Activated T-helper 1 cell treated with anti-CD3 and anti-CD28 coated beads, Interleukin-12 subunit alpha, Interleukin-12 subunit beta, Interleukin-2, Interleukin-4 antibody, amounts not matched to agents 30 ng/mL and 10 ng/mL and 1 ng/mL, durations not matched to agents 14 hours and 24 hours and 36 hours (primary cell): Measurements from ENCODE around the gene ST3GAL3. TPM values are rescaled to one million over a fixed set of nuclear protein-coding genes. Genes with fewer than 3 reads are reported as not detected.

ENCODE experiments used
- DNase-seq: peaks from one replicate; pipeline ENCODE4 v3.0.0; 2021; ENCODE audit warnings: low spot score
- H3K27ac Mint-ChIP-seq: one replicate; pipeline ENCODE4 v1.8.0; 2021; ENCODE audit warnings: mild to moderate bottlenecking, mixed read lengths
- H3K27me3 Mint-ChIP-seq: one replicate; pipeline ENCODE4 v1.8.0; 2022; ENCODE audit warnings: mild to moderate bottlenecking, moderate library complexity, mixed read lengths; ENCODE audit not compliant: insufficient read depth
- H3K36me3 Mint-ChIP-seq: one replicate; pipeline ENCODE4 v1.8.0; 2021; ENCODE audit warnings: low read depth, mixed read lengths
- H3K4me1 Mint-ChIP-seq: one replicate; pipeline ENCODE4 v1.8.0; 2021; ENCODE audit warnings: low read depth, mixed read lengths
- H3K4me3 Mint-ChIP-seq: one replicate; pipeline ENCODE4 v1.8.0; 2021; ENCODE audit warnings: mild to moderate bottlenecking, moderate library complexity, mixed read lengths
- H3K9me3 Mint-ChIP-seq: one replicate; pipeline ENCODE4 v1.8.0; 2021; ENCODE audit warnings: mixed read lengths
- intact Hi-C: fragments of 100-400 bp; cut with micrococcal nuclease; formaldehyde crosslinking; loops from one replicate; pipeline ENCODE4 v1.15.1; 2024
- total RNA-seq: library from RNA; stranded (reverse); gene quantifications from 2 replicates; pipeline ENCODE4 v1.2.3, GENCODE V29; 2022

ST3GAL3 gene
- total RNA-seq, 1 donor from 2014 or later = 19.0 TPM

- Mint-ChIP-seq H3K4me3 (no peak overlapping the region), H3K4me1 (peaks cover 11% of the 10 kb centered on the region), H3K9me3 (peaks cover 18% of the 10 kb centered on the region), H3K27me3 (no peaks in the 10 kb centered on the region), H3K36me3 (peaks cover 7% of the 10 kb centered on the region), H3K27ac (no peak overlapping the region)
- no peak for DNase-seq
- intact Hi-C loops = no loop called here
These were observed 97.2 kb downstream of the ST3GAL3 start for GRCh38 chr1:43804569-43804968.

- Mint-ChIP-seq H3K27ac (no peak overlapping the region), H3K4me1 (peaks cover 3% of the 10 kb centered on the region), H3K27me3 (no peaks in the 10 kb centered on the region), H3K4me3 (no peak overlapping the region), H3K9me3 (peaks cover 18% of the 10 kb centered on the region), H3K36me3 (peaks cover 7% of the 10 kb centered on the region)
- intact Hi-C loops = no loop called here
- DNase-seq = no peak
These were observed 98.0 kb downstream of the ST3GAL3 start for GRCh38 chr1:43805340-43805739.

GRCh38 chr1:43806183-43806582 is 98.8 kb downstream of the ST3GAL3 start:
- Mint-ChIP-seq H3K4me1 (no peaks in the 10 kb centered on the region), H3K27ac (no peak overlapping the region), H3K36me3 (peaks cover 7% of the 10 kb centered on the region)

GRCh38 chr1:43809097-43809673 is 101.8 kb downstream of the ST3GAL3 start:
- Mint-ChIP-seq H3K36me3 (peaks cover 7% of the 10 kb centered on the region), H3K9me3 (peaks cover 18% of the 10 kb centered on the region), H3K4me3 (no peak overlapping the region), H3K27me3 (no peaks in the 10 kb centered on the region), H3K4me1 (no peaks in the 10 kb centered on the region), H3K27ac (no peak overlapping the region)
- DNase-seq = no peak
- intact Hi-C loops = no loop called here

More at GRCh38 chr1:43806183-43806582, 98.8 kb downstream of the ST3GAL3 start:
- H3K4me3 Mint-ChIP-seq = no peak overlapping the region
- intact Hi-C loops = no loop called here
- no peaks in the 10 kb centered on the region for H3K27me3 Mint-ChIP-seq
- DNase-seq = no peak
- H3K9me3 Mint-ChIP-seq = peaks cover 18% of the 10 kb centered on the region

GRCh38 chr1:43812579-43812978 is 105.2 kb downstream of the ST3GAL3 start:
- Mint-ChIP-seq H3K27me3 (no peaks in the 10 kb centered on the region), H3K4me3 (no peak overlapping the region), H3K9me3 (peaks cover 15% of the 10 kb centered on the region), H3K36me3 (peaks cover 13% of the 10 kb centered on the region), H3K27ac (no peak overlapping the region), H3K4me1 (no peaks in the 10 kb centered on the region)
- intact Hi-C loops = no loop called here
- no peak for DNase-seq

- no peaks in the 10 kb centered on the region for H3K27me3 Mint-ChIP-seq
- H3K9me3 Mint-ChIP-seq = peaks cover 13% of the 10 kb centered on the region
- no peak overlapping the region for H3K4me3 Mint-ChIP-seq
- no peaks in the 10 kb centered on the region for H3K4me1 Mint-ChIP-seq
- intact Hi-C loops = no loop called here
- H3K36me3 Mint-ChIP-seq = peaks cover 12% of the 10 kb centered on the region
- no peak overlapping the region for H3K27ac Mint-ChIP-seq
- no peak for DNase-seq
These were observed 107.1 kb downstream of the ST3GAL3 start for GRCh38 chr1:43814401-43814800.

- peaks cover 16% of the 10 kb centered on the region for H3K36me3 Mint-ChIP-seq
- no peak overlapping the region for H3K4me3 Mint-ChIP-seq
- DNase-seq = no peak
- H3K27me3 Mint-ChIP-seq = no peaks in the 10 kb centered on the region
- intact Hi-C loops = no loop called here
- H3K9me3 Mint-ChIP-seq = peaks cover 17% of the 10 kb centered on the region
- no peaks in the 10 kb centered on the region for H3K4me1 Mint-ChIP-seq
- H3K27ac Mint-ChIP-seq = no peak overlapping the region
These were observed 110.1 kb downstream of the ST3GAL3 start for GRCh38 chr1:43817304-43817939.

GRCh38 chr1:43818691-43819090 is 111.4 kb downstream of the ST3GAL3 start:
- Mint-ChIP-seq H3K4me1 (no peaks in the 10 kb centered on the region), H3K4me3 (no peak overlapping the region)
- no peak for DNase-seq

GRCh38 chr1:43819357-43819756 is 112.0 kb downstream of the ST3GAL3 start:
- no peak overlapping the region for H3K4me3 Mint-ChIP-seq
- peaks cover 17% of the 10 kb centered on the region for H3K9me3 Mint-ChIP-seq
- DNase-seq = no peak
- no peak overlapping the region for H3K27ac Mint-ChIP-seq
- intact Hi-C loops = no loop called here
- H3K27me3 Mint-ChIP-seq = no peaks in the 10 kb centered on the region
- peaks cover 16% of the 10 kb centered on the region for H3K36me3 Mint-ChIP-seq
- H3K4me1 Mint-ChIP-seq = no peaks in the 10 kb centered on the region

More at GRCh38 chr1:43818691-43819090, 111.4 kb downstream of the ST3GAL3 start:
- Mint-ChIP-seq H3K27ac (no peak overlapping the region), H3K9me3 (peaks cover 17% of the 10 kb centered on the region), H3K27me3 (no peaks in the 10 kb centered on the region), H3K36me3 (peaks cover 16% of the 10 kb centered on the region)
- intact Hi-C loops = no loop called here

- intact Hi-C loops = no loop called here
- H3K27me3 Mint-ChIP-seq = no peaks in the 10 kb centered on the region
- peaks cover 8% of the 10 kb centered on the region for H3K36me3 Mint-ChIP-seq
- no peak overlapping the region for H3K27ac Mint-ChIP-seq
- H3K4me3 Mint-ChIP-seq = no peak overlapping the region
- no peak for DNase-seq
- no peaks in the 10 kb centered on the region for H3K4me1 Mint-ChIP-seq
- peaks cover 17% of the 10 kb centered on the region for H3K9me3 Mint-ChIP-seq
These were observed 114.1 kb downstream of the ST3GAL3 start for GRCh38 chr1:43821471-43821870.

GRCh38 chr1:43822040-43822690 is 114.8 kb downstream of the ST3GAL3 start:
- no peak for DNase-seq
- Mint-ChIP-seq H3K36me3 (peaks cover 8% of the 10 kb centered on the region), H3K9me3 (peaks cover 17% of the 10 kb centered on the region), H3K27me3 (no peaks in the 10 kb centered on the region), H3K4me1 (no peaks in the 10 kb centered on the region), H3K4me3 (no peak overlapping the region), H3K27ac (no peak overlapping the region)
- intact Hi-C loops = no loop called here

- intact Hi-C loops = no loop called here
- Mint-ChIP-seq H3K4me1 (no peaks in the 10 kb centered on the region), H3K27me3 (no peaks in the 10 kb centered on the region), H3K4me3 (no peak overlapping the region), H3K36me3 (peaks cover 2% of the 10 kb centered on the region), H3K9me3 (peaks cover under 1% of the 10 kb centered on the region), H3K27ac (no peak overlapping the region)
- DNase-seq = no peak
These were observed 117.5 kb downstream of the ST3GAL3 start for GRCh38 chr1:43824795-43825194.

- intact Hi-C loops = no loop called here
- Mint-ChIP-seq H3K27me3 (no peaks in the 10 kb centered on the region), H3K9me3 (no peaks in the 10 kb centered on the region), H3K27ac (no peak overlapping the region), H3K4me1 (peaks cover 21% of the 10 kb centered on the region), H3K4me3 (no peak overlapping the region), H3K36me3 (peaks cover 5% of the 10 kb centered on the region)
- no peak for DNase-seq
These were observed 121.2 kb downstream of the ST3GAL3 start for GRCh38 chr1:43828574-43828973.
